ENCODE data around the gene RASL10A.
A peak's percentile ranks its signal among the peaks of the same experiment; 100 is the strongest.

Gene RASL10A

DNA sequence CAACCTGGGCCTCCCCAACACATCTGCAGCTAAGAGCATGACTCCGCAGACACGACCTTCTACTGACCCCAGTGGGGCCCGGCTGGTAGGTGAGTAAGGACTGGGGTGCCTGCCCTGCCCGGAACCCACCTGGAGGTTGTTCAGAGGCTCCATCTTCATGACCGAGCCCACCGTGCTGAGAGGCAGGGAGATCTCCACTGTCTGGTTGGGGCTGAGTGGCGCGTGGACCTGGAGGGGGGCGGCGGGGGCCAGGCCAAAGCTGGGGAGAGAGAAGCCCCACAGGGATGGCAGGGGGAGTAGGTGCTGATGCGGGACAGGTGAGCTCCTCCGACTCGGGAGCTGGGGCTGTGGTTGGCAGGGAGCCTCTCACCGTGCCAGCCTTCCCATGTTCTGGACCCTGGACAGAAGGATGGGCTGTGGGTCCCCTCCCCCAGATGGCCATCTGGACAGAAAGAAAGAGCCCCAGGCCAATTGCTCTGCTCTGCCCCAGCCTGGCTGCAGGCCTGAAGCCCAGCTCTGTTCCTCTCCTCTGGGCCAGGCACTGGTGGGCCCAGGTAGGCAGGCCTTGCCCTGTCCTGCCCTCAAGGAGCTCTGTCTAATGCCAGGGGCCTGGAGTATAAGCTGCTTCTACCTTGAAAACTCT, 16.3 kb upstream of the RASL10A start:
- no peak overlapping the region for H3K4me2 ChIP-seq (ENCODE audit: low read length)
- no peak overlapping the region for H2BK120ac ChIP-seq (ENCODE audit: insufficient read depth, low read length, poor library complexity)
- H3K4ac ChIP-seq (ENCODE audit: low read depth, low read length) = no peak overlapping the region
- no peak overlapping the region for H3K27ac ChIP-seq (ENCODE audit: low read depth, low read length)
- H2AFZ ChIP-seq (ENCODE audit: insufficient read depth, low read length, poor library complexity) = no peak overlapping the region
- H4K8ac ChIP-seq (ENCODE audit: low read depth, low read length) = no peak overlapping the region
- H3K14ac ChIP-seq (ENCODE audit: low read length) = no peak overlapping the region
- no peak overlapping the region for H2BK12ac ChIP-seq (ENCODE audit: low read length)
- H3K18ac ChIP-seq (ENCODE audit: low read length) = no peak overlapping the region
- H3K4me3 ChIP-seq (ENCODE audit: low read depth, low read length) = no peak overlapping the region
- H3K9me3 ChIP-seq (ENCODE audit: insufficient read depth, low read depth, low read length) = no peaks in the 10 kb centered on the region
- WGBS (ENCODE audit: extremely low coverage, insufficient coverage, insufficient read length) = no CpG with 5 or more reads among the region's 14 CpGs
- no peak overlapping the region for H4K12ac ChIP-seq (ENCODE audit: low read depth, low read length)
- H3K9ac ChIP-seq (ENCODE audit: low read length) = no peak overlapping the region
- peaks cover 67 to 74% of the 10 kb centered on the region in 2 experiments for H3K36me3 ChIP-seq (ENCODE audit: control insufficient read depth in 1 of 2, insufficient read depth in 2 of 2, low read length in 2 of 2)
- H3K79me2 ChIP-seq (ENCODE audit: control insufficient read depth, insufficient read depth, low read length, poor library complexity) = no peaks in the 10 kb centered on the region
- no peak overlapping the region for H4K91ac ChIP-seq (ENCODE audit: low read depth, low read length)
- no peak overlapping the region for H2AK5ac ChIP-seq (ENCODE audit: low read length)
- H2BK5ac ChIP-seq (ENCODE audit: low read depth, low read length, poor library complexity) = no peak overlapping the region
- DNase-seq = no peak
- H3K4me1 ChIP-seq (ENCODE audit: control insufficient read depth in 1 of 2, insufficient read depth in 2 of 2, low read length in 2 of 2) = peaks cover 7 to 14% of the 10 kb centered on the region in 2 experiments
- peaks cover 3% of the 10 kb centered on the region for H3K79me1 ChIP-seq (ENCODE audit: low read length)
- H3K23ac ChIP-seq (ENCODE audit: low read length) = no peak overlapping the region
- no peaks in the 10 kb centered on the region for H3K27me3 ChIP-seq (ENCODE audit: insufficient read depth, low read length)

GRCh38 chr22:29331213-29331612, 15.7 kb upstream of the RASL10A start:
- no peak overlapping the region for H3K4me3 ChIP-seq (ENCODE audit: low read depth, low read length)
- H2AFZ ChIP-seq (ENCODE audit: insufficient read depth, low read length, poor library complexity) = no peak overlapping the region
- H3K18ac ChIP-seq (ENCODE audit: low read length) = peak overlapping the region; percentile 10
- peaks cover 69 to 77% of the 10 kb centered on the region in 2 experiments for H3K36me3 ChIP-seq (ENCODE audit: control insufficient read depth in 1 of 2, insufficient read depth in 2 of 2, low read length in 2 of 2)
- H4K8ac ChIP-seq (ENCODE audit: low read depth, low read length) = no peak overlapping the region
- H4K91ac ChIP-seq (ENCODE audit: low read depth, low read length) = no peak overlapping the region
- no peak overlapping the region for H3K9ac ChIP-seq (ENCODE audit: low read length)
- no peak for DNase-seq
- H3K4ac ChIP-seq (ENCODE audit: low read depth, low read length) = no peak overlapping the region
- H4K12ac ChIP-seq (ENCODE audit: low read depth, low read length) = no peak overlapping the region
- no peaks in the 10 kb centered on the region for H3K27me3 ChIP-seq (ENCODE audit: insufficient read depth, low read length)
- H3K9me3 ChIP-seq (ENCODE audit: insufficient read depth, low read depth, low read length) = no peaks in the 10 kb centered on the region
- H3K4me2 ChIP-seq (ENCODE audit: low read length) = no peak overlapping the region
- no CpG with 5 or more reads among the region's 8 CpGs for WGBS (ENCODE audit: extremely low coverage, insufficient coverage, insufficient read length)
- no peak overlapping the region for H2BK120ac ChIP-seq (ENCODE audit: insufficient read depth, low read length, poor library complexity)
- H2BK5ac ChIP-seq (ENCODE audit: low read depth, low read length, poor library complexity) = no peak overlapping the region
- no peak overlapping the region for H2AK5ac ChIP-seq (ENCODE audit: low read length)
- H2BK12ac ChIP-seq (ENCODE audit: low read length) = no peak overlapping the region
- H3K23ac ChIP-seq (ENCODE audit: low read length) = no peak overlapping the region
- H3K14ac ChIP-seq (ENCODE audit: low read length) = no peak overlapping the region
- H3K79me2 ChIP-seq (ENCODE audit: control insufficient read depth, insufficient read depth, low read length, poor library complexity) = no peaks in the 10 kb centered on the region
- H3K27ac ChIP-seq (ENCODE audit: low read depth, low read length) = no peak overlapping the region
- H3K4me1 ChIP-seq (ENCODE audit: control insufficient read depth in 1 of 2, insufficient read depth in 2 of 2, low read length in 2 of 2) = peaks cover 7 to 14% of the 10 kb centered on the region in 2 experiments
- H3K79me1 ChIP-seq (ENCODE audit: low read length) = peaks cover 3% of the 10 kb centered on the region

- Histone ChIP-seq H4K12ac (ENCODE audit: low read depth, low read length) (no peak overlapping the region), H4K8ac (ENCODE audit: low read depth, low read length) (no peak overlapping the region), H3K14ac (ENCODE audit: low read length) (no peak overlapping the region), H3K23ac (ENCODE audit: low read length) (no peak overlapping the region), H3K36me3 (ENCODE audit: control insufficient read depth in 1 of 2, insufficient read depth in 2 of 2, low read length in 2 of 2) (peaks cover 68 to 73% of the 10 kb centered on the region in 2 experiments), H3K4me3 (ENCODE audit: low read depth, low read length) (no peak overlapping the region), H4K91ac (ENCODE audit: low read depth, low read length) (no peak overlapping the region), H2BK5ac (ENCODE audit: low read depth, low read length, poor library complexity) (no peak overlapping the region), H3K27ac (ENCODE audit: low read depth, low read length) (no peak overlapping the region), H3K79me1 (ENCODE audit: low read length) (peaks cover 3% of the 10 kb centered on the region), H2AFZ (ENCODE audit: insufficient read depth, low read length, poor library complexity) (no peak overlapping the region), H2AK5ac (ENCODE audit: low read length) (no peak overlapping the region), H3K79me2 (ENCODE audit: control insufficient read depth, insufficient read depth, low read length, poor library complexity) (no peaks in the 10 kb centered on the region), H3K9ac (ENCODE audit: low read length) (no peak overlapping the region), H2BK12ac (ENCODE audit: low read length) (peak overlapping the region; percentile 16), H3K27me3 (ENCODE audit: insufficient read depth, low read length) (no peaks in the 10 kb centered on the region), H3K4me2 (ENCODE audit: low read length) (no peak overlapping the region), H3K4ac (ENCODE audit: low read depth, low read length) (no peak overlapping the region), H3K9me3 (ENCODE audit: insufficient read depth, low read depth, low read length) (no peaks in the 10 kb centered on the region), H3K4me1 (ENCODE audit: control insufficient read depth in 1 of 2, insufficient read depth in 2 of 2, low read length in 2 of 2) (peaks cover 7 to 14% of the 10 kb centered on the region in 2 experiments), H3K18ac (ENCODE audit: low read length) (peak overlapping the region; percentile 10), H2BK120ac (ENCODE audit: insufficient read depth, low read length, poor library complexity) (no peak overlapping the region)
- DNase-seq = no peak
- WGBS (ENCODE audit: extremely low coverage, insufficient coverage, insufficient read length) = no CpG with 5 or more reads among the region's 9 CpGs
These were observed 15.3 kb upstream of the RASL10A start for GRCh38 chr22:29330753-29331152.

DNA sequence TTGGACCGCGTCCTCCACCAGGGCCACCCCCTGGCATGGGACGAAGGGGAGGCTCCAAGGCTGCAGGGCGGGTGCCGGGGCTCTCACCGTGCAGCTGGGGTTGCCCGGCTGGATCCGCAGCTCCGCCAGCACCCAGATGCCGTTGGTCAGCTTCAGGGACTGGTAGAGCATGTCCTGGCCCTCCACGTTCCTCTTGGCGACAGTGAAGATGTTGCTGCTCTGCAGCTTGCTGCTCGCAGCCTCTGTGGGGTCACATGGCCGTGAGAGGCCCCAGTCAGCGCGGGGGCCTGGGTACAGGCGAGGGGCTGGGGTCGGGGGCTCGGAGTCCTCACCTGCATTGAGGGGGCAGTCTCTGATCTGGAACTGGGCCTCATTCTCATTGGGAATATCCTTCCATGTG, 14.8 kb upstream of the RASL10A start:
- Histone ChIP-seq H3K23ac (ENCODE audit: low read length) (no peak overlapping the region), H4K12ac (ENCODE audit: low read depth, low read length) (no peak overlapping the region), H3K18ac (ENCODE audit: low read length) (no peak overlapping the region), H3K9me3 (ENCODE audit: insufficient read depth, low read depth, low read length) (no peaks in the 10 kb centered on the region), H4K8ac (ENCODE audit: low read depth, low read length) (no peak overlapping the region), H3K4ac (ENCODE audit: low read depth, low read length) (no peak overlapping the region), H2AK5ac (ENCODE audit: low read length) (no peak overlapping the region), H3K27me3 (ENCODE audit: insufficient read depth, low read length) (no peaks in the 10 kb centered on the region), H3K14ac (ENCODE audit: low read length) (no peak overlapping the region), H3K4me2 (ENCODE audit: low read length) (no peak overlapping the region), H3K4me3 (ENCODE audit: low read depth, low read length) (no peak overlapping the region), H4K91ac (ENCODE audit: low read depth, low read length) (no peak overlapping the region), H3K9ac (ENCODE audit: low read length) (no peak overlapping the region), H2BK5ac (ENCODE audit: low read depth, low read length, poor library complexity) (no peak overlapping the region), H2BK12ac (ENCODE audit: low read length) (no peak overlapping the region), H3K79me1 (ENCODE audit: low read length) (peaks cover 3% of the 10 kb centered on the region), H3K27ac (ENCODE audit: low read depth, low read length) (no peak overlapping the region), H3K4me1 (ENCODE audit: control insufficient read depth in 1 of 2, insufficient read depth in 2 of 2, low read length in 2 of 2) (peaks cover 7 to 14% of the 10 kb centered on the region in 2 experiments), H2AFZ (ENCODE audit: insufficient read depth, low read length, poor library complexity) (no peak overlapping the region), H3K36me3 (ENCODE audit: control insufficient read depth in 1 of 2, insufficient read depth in 2 of 2, low read length in 2 of 2) (peaks cover 64 to 68% of the 10 kb centered on the region in 2 experiments), H3K79me2 (ENCODE audit: control insufficient read depth, insufficient read depth, low read length, poor library complexity) (no peaks in the 10 kb centered on the region), H2BK120ac (ENCODE audit: insufficient read depth, low read length, poor library complexity) (no peak overlapping the region)
- no peak for DNase-seq
- whole genome bisulfite sequencing (ENCODE audit: extremely low coverage, insufficient coverage, insufficient read length) = no CpG with 5 or more reads among the region's 19 CpGs
